Inflammatory macrophage treated with lipopolysaccharide for 4 hours (primary cell): ENCODE measurements around the gene CLCN6.

Experiments
- DNase-seq: peaks from one replicate; pipeline ENCODE4 v3.0.0-alpha.2; 2020

CLCN6 gene

DNA sequence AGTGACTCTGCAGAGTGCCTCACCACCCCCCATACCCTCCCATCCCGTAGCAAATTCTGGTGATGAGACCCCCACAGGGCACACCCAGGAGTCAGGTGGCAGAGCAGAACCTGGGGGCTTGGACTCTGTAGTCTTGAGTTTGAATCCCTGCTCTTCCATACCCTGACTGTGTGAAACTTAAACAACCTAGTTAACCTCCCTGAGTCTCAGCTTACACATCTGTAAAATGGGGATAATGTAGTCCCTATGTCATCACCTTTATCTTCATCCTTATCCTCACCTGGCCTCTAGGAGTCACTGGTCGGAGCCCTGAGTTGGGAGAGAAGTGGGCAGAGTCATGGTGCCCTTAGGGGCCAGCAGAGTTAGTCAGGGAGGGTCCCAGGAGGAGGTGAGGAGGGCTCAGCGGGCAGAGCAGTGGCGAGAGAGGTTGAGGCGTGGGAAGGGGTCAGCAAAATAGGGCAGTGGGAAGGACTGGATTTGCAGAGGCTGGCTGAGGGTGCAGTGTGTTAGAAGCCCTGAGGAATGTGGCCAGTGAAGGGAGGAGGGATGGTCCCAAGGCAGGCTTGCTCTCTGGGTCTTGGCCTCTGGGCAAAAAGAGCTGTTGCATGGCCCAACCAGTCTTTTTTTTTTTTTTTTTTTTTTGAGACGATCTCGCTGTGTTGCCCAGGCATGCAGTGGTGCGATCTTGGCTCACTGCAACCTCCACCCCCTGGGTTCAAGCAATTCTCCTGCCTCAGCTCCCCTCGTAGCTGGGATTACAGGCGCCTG lies 25.4 kb upstream of the CLCN6 start:
- no peak for DNase-seq

DNA sequence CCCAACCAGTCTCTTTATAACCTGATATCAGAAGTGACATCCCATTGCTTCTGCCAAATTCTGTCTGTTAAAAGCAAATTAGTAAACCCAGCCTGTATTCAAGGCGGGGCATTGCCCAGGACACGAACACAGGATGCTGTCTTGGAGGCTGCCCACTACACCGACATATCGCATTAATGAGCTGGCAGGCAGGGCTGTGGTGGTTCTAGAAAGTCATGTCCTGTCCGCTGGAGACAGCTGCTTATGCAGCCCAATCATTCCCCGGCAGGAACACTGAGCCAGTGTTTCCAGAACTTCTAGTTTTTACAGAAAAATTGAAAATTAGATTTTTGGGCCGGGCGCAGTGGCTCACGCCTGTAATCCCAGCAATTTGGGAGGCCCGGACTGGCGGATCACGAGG lies 24.7 kb upstream of the CLCN6 start:
- DNase-seq = no peak

DNA sequence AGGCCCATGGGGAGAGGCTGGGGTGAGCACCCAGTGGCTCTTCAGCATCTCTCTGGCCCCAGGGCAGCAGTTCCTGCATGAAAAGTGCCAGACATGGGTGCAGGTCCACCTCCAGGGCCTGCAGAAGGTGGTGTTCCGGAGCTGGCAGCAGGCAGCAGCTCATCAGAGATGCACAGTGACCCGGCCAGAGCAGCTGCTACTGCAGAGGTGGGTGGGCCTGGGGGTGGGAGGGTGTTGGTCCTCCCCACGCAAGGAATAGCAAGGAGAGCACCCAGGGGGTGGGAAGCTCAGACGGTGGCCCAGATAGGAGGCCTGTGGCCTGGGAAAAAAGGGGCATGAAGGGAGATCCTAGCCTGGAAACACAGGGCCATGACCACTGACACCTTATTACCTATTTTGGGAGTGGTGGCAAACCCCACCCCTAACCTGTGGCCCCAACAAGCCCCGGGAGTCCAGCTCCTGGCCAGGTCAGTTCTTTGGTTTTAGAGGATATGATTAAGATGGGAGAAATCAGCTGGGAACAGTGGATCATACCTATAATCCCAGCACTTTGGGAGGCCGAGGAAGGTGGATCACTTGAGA lies 23.8 kb upstream of the CLCN6 start:
- DNase-seq = no peak

DNA sequence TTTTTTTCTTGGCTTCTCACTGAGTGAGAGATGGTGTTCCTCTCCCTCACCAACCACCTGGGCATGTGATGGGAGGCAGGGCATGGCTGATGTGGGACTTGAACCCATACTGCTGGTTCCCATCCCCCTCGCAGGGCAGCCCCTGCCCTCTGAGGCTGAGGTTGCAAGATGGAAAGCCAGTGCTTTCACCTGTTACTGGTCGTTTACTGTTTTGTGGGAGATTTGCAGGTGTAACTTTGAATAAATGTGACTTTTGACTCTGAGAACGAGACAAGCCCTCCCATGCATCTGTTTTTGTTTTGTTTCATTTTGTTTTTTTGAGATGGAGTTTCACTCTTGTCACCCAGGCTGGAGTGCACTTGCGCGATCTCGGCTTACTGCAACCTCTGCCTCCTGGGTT lies 22.4 kb upstream of the CLCN6 start:
- DNase-seq = no peak

DNA sequence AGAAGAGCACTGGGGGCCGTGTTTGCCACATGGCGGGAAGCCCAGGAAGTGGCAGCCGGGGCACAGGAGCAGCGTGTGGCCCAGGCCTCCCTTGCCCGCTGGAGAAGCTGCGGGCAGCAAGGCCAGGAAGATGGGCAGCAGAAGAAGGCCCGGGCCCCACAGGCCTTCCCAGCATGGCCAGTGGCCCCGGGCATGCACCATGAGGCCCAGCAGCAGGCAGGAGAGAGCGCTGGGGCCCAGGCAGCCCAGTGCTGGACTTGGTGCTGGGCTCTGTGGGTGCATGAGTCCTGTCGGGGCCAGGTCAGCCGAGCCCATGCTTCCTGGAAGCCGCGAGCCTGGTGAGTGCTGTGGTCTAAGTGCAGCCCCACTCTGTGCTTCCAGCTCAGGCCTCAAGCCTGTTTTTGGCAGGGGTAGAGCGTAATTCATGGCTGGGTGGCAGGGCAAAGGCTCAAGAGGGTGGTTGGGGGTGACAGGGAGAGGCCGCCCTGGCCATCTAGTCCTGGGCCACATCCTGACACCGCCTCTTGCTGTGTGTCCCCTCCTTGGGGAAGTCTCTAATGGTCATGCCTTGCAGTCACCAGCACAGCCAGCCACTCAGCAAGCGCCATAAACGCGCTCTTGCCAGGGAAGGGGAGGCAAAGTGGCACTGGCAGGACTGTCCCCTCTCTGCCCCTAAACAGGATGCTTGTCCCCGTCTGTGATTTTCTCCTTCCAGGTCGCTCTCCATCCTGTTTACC lies 21.6 kb upstream of the CLCN6 start:
- no peak for DNase-seq

DNA sequence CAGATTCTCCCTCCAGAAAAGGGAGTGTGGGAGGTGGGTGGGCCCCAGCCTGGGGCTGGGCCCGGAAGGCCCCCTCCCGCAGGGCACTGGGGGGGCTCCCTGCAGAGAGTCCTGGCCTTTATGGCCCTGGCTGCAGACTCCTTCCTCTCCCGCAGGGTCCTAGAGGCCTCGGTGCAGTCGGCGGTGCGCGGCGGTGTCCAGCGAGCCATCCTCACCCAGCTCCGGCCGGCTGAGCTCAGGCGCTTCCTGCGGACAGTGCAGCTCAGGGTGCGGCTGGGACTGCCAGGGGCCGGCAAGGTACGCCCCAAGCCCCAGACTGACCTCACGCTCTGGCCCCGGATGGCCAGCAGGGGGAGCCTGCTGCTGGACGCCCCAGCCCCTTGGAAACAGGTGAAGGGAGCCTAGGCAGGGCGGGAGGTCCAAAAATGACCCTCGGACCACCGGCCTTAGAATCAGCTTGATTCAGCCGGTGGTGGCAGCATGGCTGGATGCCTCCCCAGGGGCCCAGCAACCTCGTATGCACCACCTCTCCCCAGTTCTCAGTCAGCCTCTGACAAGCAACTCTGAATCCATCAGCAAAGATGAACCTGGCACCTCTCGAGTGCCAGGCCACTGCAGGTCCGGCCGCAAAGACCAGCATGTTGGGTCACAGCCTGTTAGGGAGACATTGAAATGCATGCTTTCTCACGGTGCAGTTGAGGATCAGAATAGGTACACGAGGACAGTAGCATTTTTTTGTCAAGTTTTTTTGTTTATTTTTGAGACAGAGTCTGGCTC lies 20.8 kb upstream of the CLCN6 start:
- peak; percentile 46 for DNase-seq

DNA sequence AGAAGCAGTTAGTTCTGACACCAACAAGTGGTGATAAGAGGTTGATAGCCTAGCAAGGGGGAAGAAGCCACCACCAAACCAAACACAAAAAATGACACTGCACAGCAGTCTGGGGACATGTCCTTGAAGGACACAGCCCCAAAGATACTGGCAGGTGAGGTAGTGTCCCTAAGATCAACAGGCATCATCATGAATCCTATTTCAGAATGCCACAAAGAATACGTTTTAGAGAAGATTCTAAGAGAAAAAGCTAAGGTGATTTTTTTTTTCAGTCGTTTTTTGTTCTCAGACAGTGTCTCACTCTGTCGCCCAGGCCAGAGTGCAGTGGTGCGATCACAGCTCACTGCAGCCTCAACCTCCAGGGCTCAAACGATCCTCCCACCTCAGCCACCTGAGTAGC lies 19.8 kb upstream of the CLCN6 start:
- DNase-seq = no peak

DNA sequence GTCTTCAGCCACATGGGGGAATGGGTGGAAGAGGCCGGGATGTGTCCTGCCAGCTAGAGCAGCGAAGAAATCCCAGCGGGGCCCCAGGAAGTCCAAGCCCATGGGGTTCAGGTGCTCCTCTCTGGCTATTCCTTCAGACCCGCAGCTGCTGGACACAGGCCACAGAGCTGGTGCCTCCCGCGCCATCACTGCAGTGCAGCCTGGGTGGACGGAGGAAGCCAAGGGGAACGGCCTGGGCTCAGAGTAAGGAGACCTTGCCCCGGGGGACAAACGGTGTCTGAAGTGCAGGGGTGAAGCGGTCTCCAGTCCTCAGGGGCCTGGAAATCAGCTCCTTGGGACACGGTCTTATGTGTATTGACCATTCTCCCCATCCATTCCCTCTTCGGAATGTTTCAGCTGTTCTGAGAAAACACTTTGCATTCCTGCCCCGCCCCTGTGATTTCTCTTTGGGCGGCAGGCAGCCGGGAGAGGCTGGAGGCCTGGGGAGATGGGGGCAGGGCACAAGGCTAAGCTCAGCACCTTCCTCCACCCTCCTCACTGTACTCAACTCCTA lies 18.7 kb upstream of the CLCN6 start:
- DNase-seq = no peak

DNA sequence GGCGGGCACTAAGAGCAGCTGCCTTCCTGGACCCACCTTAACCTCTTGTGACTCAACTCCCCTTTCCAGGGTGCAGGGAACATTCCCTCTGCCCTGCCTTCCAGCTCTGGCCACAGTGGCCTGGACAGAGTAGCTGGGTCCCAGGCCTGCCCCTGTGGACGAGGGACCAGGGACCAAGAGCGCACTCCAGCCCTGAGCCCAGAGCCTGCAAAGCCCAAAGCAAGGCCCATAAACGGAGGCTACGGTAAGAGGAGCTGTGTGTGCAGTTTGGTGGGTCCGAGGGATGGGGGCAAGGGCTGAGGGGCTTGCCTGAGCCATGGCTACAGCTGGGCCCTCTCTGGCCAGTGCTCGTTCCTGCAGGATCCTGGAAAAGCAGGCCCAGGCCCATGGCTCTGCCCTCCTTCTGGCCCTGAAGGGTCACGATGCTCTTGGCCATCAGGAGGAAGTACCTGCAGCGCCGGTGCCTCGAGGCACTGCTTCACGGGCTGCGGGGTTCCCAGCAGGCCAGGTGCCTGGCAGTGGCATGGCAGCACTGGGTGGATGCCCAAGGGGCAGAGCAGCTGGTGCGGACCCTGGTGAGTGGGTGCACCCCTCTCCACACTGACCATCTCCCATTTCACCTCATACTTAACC lies 18.1 kb upstream of the CLCN6 start:
- no peak for DNase-seq

DNA sequence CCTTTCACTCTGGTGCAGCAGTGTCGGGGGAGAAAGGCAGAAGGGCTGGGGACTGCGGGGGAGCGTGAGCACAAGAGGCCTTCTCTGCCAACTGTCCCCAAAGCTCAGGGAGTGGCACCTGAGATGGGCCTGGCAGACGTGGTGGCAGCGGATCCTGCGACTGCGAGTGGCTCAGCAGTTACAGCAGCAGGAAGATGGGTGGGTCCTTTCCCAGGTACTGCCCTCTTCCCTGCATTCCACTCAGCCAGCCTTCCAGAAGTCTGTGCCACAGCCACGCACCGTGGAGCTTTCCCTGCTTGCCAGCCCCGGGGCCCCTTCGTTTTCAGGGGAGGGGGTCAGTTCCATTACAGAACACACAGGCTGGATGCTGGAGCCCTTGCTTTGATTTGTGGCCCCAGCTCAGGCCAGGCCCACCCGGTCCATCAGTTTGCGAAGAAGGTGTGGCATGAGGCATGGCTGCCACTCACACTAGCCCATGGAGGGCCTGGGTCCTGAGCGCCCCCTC lies 17.4 kb upstream of the CLCN6 start:
- DNase-seq = no peak

DNA sequence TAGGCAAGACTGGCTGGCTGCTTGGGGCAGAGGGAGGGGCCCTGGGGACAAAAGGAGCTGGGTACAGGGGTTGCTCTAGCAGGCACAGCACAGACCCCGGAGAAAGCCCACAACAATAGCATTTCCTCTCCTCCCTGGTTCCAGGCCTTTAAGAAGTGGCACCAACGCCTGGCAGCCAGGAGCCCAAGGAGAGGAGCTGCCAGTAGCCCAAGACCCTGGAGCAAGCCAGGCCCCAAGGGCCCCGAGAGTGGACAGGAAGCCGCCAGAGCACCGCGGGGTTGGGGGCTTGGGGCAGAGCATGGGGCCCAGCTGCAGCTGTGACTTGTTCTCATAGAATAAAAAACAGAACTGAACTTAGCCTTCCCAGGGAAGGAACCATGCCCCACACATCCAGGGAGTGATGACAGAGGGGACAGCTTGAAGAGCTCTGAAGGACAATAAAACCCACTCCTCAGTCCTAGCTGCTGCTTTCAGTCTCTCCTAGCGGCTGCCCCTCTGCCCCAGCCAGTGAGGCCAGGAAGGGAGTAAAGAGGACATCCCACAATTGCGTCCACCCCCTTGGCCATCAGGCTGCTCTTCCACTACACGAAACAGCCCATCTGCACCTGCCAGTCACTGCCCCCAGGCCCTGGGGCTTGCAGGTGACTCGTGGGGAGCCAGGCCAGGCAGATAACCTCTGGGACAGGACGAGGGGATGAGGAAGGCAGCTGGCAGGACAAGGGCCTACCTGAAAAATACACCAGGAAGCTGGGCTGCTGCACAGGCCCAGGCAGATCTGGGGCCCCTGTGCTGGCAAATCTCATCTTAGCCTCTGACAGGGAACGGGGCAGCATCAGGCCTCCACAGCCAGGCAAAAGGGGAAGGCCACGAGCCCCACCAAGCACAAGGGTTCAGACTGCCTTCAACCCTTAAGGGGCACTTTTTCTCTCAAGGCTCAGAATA lies 16.6 kb upstream of the CLCN6 start:
- no peak for DNase-seq

DNA sequence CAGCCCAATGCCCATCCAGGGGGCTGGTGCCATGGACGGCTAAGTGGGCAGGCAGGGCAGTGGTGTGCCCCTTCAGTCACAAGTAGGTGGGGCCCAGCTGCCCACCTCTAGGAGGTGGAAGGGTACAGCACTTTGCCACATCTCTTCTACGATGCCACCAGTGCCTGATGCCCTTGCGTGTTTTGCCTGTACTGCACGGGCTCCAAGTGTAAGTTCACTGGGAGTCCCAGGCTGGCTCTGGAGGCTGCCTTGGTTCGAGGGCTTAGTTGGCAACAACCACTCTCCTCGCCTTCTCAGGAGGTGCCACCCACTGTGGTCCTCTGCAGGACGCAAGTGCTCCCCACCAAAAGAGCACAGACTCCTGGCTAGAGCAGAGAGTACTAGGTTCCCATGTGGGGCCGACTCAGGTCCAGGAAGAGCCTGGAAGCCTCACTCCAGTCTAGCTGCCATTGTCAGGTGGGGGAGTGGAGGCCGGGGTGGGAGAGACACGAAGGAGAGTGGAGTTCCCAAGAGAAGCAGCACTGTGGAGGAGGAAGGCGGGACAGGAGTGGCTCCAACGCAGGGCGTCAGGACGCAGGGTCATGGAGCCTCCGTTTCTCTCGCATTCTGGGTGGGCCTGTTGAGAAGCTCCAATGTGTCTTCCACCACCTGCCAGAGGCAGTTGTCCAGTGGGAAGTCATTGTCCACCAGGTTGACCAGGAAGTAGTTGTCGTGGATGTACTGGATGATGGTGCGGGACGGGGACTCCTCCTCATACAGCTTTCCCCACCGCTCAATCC lies 15.7 kb upstream of the CLCN6 start:
- no peak for DNase-seq

DNA sequence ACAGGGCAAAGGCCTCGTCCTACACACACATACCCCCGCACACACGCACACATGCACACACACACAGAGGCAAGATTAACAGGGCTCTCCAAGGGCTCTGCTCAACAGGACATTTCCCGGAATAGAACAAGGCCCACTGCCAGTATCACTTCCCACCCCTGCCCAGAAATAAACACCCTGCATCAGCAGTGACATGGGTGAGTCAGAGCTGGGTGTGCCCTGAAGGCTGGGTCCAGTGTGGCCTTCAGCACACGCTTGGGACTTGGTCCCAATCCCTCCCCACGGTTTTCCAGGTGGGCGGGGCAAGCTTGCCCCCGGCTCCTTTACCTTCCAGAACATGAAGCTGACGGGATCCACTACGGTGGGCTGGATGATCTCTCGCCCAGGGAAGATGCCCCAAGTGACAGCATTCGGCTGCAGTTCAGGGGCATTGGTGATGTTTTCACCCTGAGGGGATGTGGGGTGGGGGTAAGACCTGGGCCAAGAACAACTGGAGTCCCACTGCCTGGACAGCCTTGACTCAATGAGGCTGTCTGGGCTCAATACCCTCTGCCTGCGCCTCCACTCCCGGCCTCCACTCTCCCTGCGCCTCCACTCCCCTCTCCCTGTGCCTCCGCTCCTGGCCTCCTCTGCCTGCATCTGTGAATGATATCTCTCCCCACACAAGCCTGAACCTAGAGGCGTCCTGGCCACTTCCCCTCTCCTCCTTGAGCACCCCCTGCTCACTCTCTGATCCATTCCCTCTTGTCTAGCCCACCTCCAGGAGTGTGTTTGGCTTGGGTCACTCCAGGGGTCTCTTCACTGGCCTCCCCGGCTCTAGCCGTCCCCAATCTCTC lies 14.9 kb upstream of the CLCN6 start:
- DNase-seq = peak; percentile 90

DNA sequence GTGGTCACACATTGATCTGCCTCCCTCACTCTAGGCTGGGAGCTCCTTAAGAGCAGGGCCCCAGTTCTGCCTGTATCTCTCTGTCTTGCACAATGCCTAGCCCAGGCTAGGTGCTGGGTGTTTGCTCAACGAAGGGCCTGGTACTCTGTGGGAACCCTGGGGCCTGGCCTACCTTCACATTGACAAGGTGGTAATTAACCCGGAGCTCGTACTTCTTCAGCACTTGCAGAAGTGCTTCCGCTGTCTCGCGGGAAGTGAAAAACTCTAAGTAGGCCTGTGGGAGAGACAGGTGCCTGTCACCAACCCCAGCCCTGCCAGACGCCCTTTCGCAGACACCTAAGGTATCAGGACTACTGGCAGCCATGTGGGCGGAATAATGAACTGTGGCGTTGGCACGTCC lies 13.9 kb upstream of the CLCN6 start:
- no peak for DNase-seq

DNA sequence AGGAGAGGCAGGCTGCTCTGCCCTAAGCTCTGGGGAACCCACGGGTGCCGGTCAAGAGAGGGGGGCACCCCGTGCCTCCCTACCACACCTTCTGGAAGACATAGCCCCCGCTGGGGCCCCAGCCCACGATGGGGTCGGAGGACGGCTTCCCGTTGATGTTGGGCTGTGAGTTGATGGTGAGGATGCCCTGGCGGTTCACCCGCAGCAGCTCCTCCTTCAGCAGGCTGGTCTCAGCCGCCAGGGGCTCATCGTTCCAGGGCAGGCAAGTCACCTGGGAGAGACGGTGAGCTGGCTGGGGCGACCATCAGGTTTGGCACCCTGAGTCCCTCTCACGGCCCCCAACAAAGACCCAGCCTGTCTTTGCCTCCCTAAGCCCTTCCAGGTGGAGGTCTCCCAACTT lies 12.2 kb upstream of the CLCN6 start:
- DNase-seq = no peak

DNA sequence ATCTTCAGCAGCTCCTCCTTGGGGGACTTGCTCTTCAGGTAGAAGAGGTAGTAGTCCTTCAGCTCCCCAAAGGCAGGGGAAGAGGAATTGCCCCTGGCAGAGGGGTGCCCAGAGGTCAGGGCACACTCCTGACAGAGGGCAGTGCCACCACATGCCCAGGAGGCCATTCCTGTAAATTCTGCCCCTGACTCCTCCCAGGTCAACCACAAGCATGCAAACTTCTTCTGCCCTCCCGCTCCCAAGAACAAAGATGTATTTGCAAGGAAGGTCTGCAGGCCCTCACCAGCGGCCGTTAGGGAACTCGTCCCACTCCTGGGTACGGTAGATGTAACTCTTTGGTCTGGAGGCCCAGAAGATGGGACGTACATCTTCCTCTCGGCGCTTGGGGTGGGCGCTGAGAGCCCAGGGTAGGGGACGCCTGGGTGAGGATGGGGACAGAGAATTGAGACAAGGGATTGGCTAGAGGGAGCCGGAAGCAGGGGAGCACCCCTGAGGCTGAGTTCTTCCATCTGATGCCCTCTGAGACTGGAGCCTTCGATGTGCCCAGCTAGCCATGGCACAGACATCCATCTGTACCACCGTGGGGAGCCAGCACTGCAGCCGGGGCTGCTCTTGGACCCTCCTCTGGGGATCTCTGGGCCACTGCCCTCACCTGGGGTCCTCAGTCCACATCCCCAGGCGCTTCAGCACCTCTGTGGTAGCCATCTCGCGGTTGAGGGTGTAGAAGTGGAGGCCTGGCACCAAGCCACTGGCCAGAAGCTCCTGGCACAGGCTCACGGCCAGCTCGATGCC lies 11.3 kb upstream of the CLCN6 start:
- DNase-seq = no peak

DNA sequence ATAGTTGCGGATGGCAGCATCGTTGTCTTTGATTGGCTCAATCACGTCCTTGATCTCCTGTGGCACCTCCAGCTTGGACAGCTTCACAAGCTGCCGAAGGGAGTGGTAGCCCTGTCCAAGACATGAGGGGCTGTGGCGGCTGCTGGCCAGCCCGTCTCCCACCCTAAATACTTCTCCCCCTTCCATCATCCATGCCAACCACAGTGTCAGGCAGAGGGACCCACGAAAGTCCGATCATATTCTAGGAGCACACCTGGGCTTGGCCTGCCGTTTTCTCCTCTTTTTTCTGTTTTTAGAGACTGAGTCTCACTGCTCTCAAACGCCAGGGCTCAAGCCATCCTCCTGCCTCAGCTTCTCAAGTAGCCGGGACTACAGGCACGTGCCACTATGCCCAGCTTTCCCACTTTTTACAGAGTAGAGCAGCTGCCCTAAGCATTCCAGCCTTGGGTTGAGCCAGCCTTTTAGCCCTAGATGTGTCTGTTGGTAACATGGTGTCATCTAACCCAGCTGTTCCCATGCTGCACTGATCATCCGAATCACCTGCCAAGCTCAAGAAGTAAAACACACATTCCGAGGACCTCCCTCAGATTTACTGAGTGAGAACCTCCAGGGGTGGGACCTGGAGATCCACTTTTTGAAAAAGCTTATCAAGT lies 10.6 kb upstream of the CLCN6 start:
- DNase-seq = no peak
